Measurements from ENCODE around the gene MANF.

- no peak for TF ChIP-seq POLR2AphosphoS5 (IDR thresholded peaks at IDR 0.05)
- no peak for TF ChIP-seq CTCF (IDR thresholded peaks at IDR 0.05)
- no peak for TF ChIP-seq EP300 (IDR thresholded peaks at IDR 0.05)
These were observed 6.7 kb downstream of the MANF start for GRCh38 chr3:51391566-51392354.

Data from gastroesophageal sphincter (tissue), 3 donors.